Trophoblast cell (in vitro differentiated cells and primary cell): Measurements from ENCODE around the gene EP400.
A peak's percentile ranks its signal among the peaks of the same experiment; 100 is the strongest.
"Not testable (repeated sequence)": the region's sequence is repeated elsewhere in the genome, so short reads cannot be mapped to it uniquely, and the experiment has no call there.

ENCODE experiments used
- DNase-seq, 2 donors: peaks; one replicate each; pipeline ENCODE4 v3.0.0-alpha.2; 2016
- H2AFZ ChIP-seq: 2 replicates; pipeline ENCODE4 v1.6.1; 2013; ENCODE audit warnings: low read length, moderate library complexity, mild to moderate bottlenecking; ENCODE audit not compliant: insufficient read depth, poor library complexity
- H2AK5ac ChIP-seq: 2 replicates; pipeline ENCODE4 v1.6.1; 2013; ENCODE audit warnings: mild to moderate bottlenecking, low read length
- H2BK120ac ChIP-seq: 2 replicates; pipeline ENCODE4 v1.6.1; 2013; ENCODE audit warnings: low read length, mild to moderate bottlenecking, moderate library complexity; ENCODE audit not compliant: insufficient read depth, poor library complexity
- H2BK12ac ChIP-seq: 2 replicates; pipeline ENCODE4 v1.6.1; 2013; ENCODE audit warnings: mild to moderate bottlenecking, low read length, moderate library complexity
- H2BK5ac ChIP-seq: 2 replicates; pipeline ENCODE4 v1.6.1; 2013; ENCODE audit warnings: low read length, low read depth, moderate library complexity, mild to moderate bottlenecking; ENCODE audit not compliant: poor library complexity
- H3K14ac ChIP-seq: 2 replicates; pipeline ENCODE4 v1.6.1; 2013; ENCODE audit warnings: mild to moderate bottlenecking, low read length
- H3K18ac ChIP-seq: 2 replicates; pipeline ENCODE4 v1.6.1; 2013; ENCODE audit warnings: mild to moderate bottlenecking, low read length
- H3K23ac ChIP-seq: 2 replicates; pipeline ENCODE4 v1.6.1; 2013; ENCODE audit warnings: low read length
- H3K27ac ChIP-seq: 2 replicates; pipeline ENCODE4 v1.5.1; 2013; ENCODE audit warnings: low read depth, mild to moderate bottlenecking, inconsistent platforms, low read length, moderate library complexity
- H3K27me3 ChIP-seq: 2 replicates; pipeline ENCODE4 v1.6.1; 2013; ENCODE audit warnings: inconsistent platforms, mild to moderate bottlenecking, low read length, moderate library complexity; ENCODE audit not compliant: insufficient read depth
- H3K36me3 ChIP-seq, 2 experiments: 1 replicate in 1 of 2; 2 replicates in 1 of 2; pipeline ENCODE4 v1.6.1; 2013; ENCODE audit warnings: low read length in 2 of 2, mild to moderate bottlenecking in 2 of 2, moderate library complexity in 1 of 2; ENCODE audit not compliant: insufficient read depth in 2 of 2, control insufficient read depth in 1 of 2
- H3K4ac ChIP-seq: 2 replicates; pipeline ENCODE4 v1.6.1; 2013; ENCODE audit warnings: low read depth, mild to moderate bottlenecking, low read length, moderate library complexity
- H3K4me1 ChIP-seq, 2 experiments: 1 replicate in 1 of 2; 2 replicates in 1 of 2; pipeline ENCODE4 v1.6.1; 2013; ENCODE audit warnings: low read length in 2 of 2, mild to moderate bottlenecking in 2 of 2, moderate library complexity in 1 of 2; ENCODE audit not compliant: insufficient read depth in 2 of 2, control insufficient read depth in 1 of 2
- H3K4me2 ChIP-seq: 2 replicates; pipeline ENCODE4 v1.6.1; 2013; ENCODE audit warnings: inconsistent platforms, mild to moderate bottlenecking, low read length, moderate library complexity
- H3K4me3 ChIP-seq: 2 replicates; pipeline ENCODE4 v1.5.1; 2013; ENCODE audit warnings: mild to moderate bottlenecking, low read depth, low read length, inconsistent platforms
- H3K79me1 ChIP-seq: one replicate; pipeline ENCODE4 v1.6.1; 2013; ENCODE audit warnings: low read length
- H3K79me2 ChIP-seq: 2 replicates; pipeline ENCODE4 v1.6.1; 2013; ENCODE audit warnings: low read length, mild to moderate bottlenecking; ENCODE audit not compliant: control insufficient read depth, insufficient read depth, poor library complexity
- H3K9ac ChIP-seq: 2 replicates; pipeline ENCODE4 v1.6.1; 2013; ENCODE audit warnings: mild to moderate bottlenecking, low read length
- H3K9me3 ChIP-seq: 2 replicates; pipeline ENCODE4 v1.6.1; 2013; ENCODE audit warnings: low read depth, mild to moderate bottlenecking, control low read depth, inconsistent platforms, low read length; ENCODE audit not compliant: insufficient read depth
- H4K12ac ChIP-seq: 2 replicates; pipeline ENCODE4 v1.6.1; 2013; ENCODE audit warnings: low read depth, mild to moderate bottlenecking, low read length, moderate library complexity
- H4K8ac ChIP-seq: 2 replicates; pipeline ENCODE4 v1.6.1; 2013; ENCODE audit warnings: low read depth, mild to moderate bottlenecking, low read length, moderate library complexity
- H4K91ac ChIP-seq: one replicate; pipeline ENCODE4 v1.6.1; 2013; ENCODE audit warnings: low read depth, mild to moderate bottlenecking, low read length, moderate library complexity
- WGBS: extraction: QIAGEN DNeasy Blood & Tissue Kit; methylation state at CpG from one replicate; pipeline ENCODE4 v1.1.7; 2013; ENCODE audit warnings: missing lambda C conversion rate; ENCODE audit not compliant: insufficient read length, insufficient coverage; ENCODE audit errors: extremely low coverage; 5-methylcytosine and 5-hydroxymethylcytosine counted together

Gene EP400

DNA sequence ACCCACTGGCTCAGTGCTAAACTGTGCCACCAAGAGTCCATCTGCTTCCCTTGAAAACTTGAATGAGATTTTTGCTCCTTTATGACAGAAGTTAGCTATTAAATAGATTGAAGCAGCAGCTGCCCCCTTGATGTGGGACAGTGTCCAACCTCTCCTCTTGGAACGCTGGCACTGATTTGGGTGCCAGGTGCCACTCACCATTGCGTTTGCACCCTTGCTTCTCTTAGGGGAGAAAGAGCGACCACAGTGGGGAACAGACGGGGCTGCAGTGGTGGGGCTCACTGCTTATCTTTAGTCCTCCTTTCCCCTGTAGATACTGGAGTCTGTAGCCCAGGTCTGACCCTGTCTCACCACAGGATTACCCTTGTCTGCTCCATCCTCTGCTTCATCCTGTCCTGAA lies 9.4 kb downstream of the EP400 start:
- WGBS, result no CpG with 5 or more reads among the region's 4 CpGs
- peaks cover 2 to 3% of the 10 kb centered on the region in 2 experiments for H3K4me1 ChIP-seq
- H3K79me1 ChIP-seq, result no peaks in the 10 kb centered on the region
- no peaks in the 10 kb centered on the region for H3K9me3 ChIP-seq
- H4K91ac ChIP-seq, result no peak overlapping the region
- no peak for DNase-seq
- H2AFZ ChIP-seq, result no peak overlapping the region
- no peak overlapping the region for H2AK5ac ChIP-seq
- H3K4ac ChIP-seq, result no peak overlapping the region
- H4K8ac ChIP-seq, result no peak overlapping the region
- H4K12ac ChIP-seq, result no peak overlapping the region
- H3K36me3 ChIP-seq, result peaks cover 6% of the 10 kb centered on the region in 2 experiments
- no peak overlapping the region for H3K23ac ChIP-seq
- H3K14ac ChIP-seq, result no peak overlapping the region
- H3K27ac ChIP-seq, result no peak overlapping the region
- H3K27me3 ChIP-seq, result no peaks in the 10 kb centered on the region
- H2BK12ac ChIP-seq, result no peak overlapping the region
- H3K9ac ChIP-seq, result no peak overlapping the region
- H2BK5ac ChIP-seq, result no peak overlapping the region
- H3K4me2 ChIP-seq, result no peak overlapping the region
- peaks cover 2% of the 10 kb centered on the region for H3K79me2 ChIP-seq
- no peak overlapping the region for H2BK120ac ChIP-seq
- no peak overlapping the region for H3K18ac ChIP-seq
- no peak overlapping the region for H3K4me3 ChIP-seq

DNA sequence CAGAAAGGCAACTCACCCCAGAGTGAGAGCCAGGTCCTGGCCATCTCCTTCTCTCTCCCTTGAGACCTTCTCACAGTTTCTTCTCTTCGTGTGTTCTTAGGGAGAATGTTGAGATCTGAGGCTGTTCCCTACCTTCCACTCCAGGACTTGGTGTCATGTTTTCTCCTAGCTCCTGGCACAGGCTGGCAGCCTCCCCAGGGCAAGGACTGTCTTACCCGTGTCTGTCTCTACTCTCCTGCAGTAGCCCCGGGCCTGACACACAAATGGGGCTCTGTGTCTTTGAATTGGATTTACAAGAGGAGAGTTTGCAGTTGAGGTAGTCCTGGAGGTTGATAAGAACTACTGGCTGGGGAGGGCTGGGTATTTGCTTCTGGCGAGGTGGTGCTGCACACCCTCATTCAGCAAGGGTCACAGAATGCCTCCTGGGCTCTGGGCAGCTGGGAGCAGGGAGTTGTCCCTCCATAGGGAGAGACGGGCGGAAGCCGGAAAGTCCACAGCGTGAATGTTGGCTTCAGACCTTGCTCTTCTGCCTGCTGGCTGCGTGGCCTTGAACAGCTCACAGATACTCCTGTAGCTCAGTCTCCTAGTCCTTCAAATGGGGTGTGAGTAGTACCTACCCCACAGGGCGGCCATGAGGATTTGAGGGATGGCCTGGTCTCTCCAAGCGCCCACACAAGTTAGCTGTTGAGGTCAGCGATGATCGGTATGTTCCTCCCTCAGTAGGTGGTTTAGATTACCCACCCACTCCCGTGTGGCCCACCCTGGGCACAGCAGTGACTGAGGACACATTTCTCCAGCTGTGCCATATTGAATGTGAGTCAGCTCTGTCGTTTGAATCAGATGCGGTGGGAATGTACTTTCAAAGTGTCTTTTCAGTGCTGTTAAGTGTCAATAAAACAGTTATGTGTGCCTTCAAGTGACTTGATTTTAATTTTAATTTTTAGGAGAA lies 10.2 kb downstream of the EP400 start:
- H4K12ac ChIP-seq, result no peak overlapping the region
- no peak overlapping the region for H3K4me2 ChIP-seq
- H2BK120ac ChIP-seq, result no peak overlapping the region
- peaks cover 6% of the 10 kb centered on the region in 2 experiments for H3K36me3 ChIP-seq
- no peak overlapping the region for H2AK5ac ChIP-seq
- no peak overlapping the region for H3K27ac ChIP-seq
- H4K91ac ChIP-seq, result no peak overlapping the region
- H3K18ac ChIP-seq, result no peak overlapping the region
- H3K14ac ChIP-seq, result no peak overlapping the region
- no peak overlapping the region for H3K4me3 ChIP-seq
- no peak overlapping the region for H2AFZ ChIP-seq
- peaks cover 2 to 3% of the 10 kb centered on the region in 2 experiments for H3K4me1 ChIP-seq
- no peak overlapping the region for H3K9ac ChIP-seq
- no peak overlapping the region for H2BK12ac ChIP-seq
- H3K23ac ChIP-seq, result no peak overlapping the region
- H2BK5ac ChIP-seq, result no peak overlapping the region
- no CpG with 5 or more reads among the region's 16 CpGs for WGBS
- H3K9me3 ChIP-seq, result no peaks in the 10 kb centered on the region
- H3K27me3 ChIP-seq, result no peaks in the 10 kb centered on the region
- no peaks in the 10 kb centered on the region for H3K79me1 ChIP-seq
- no peak overlapping the region for H4K8ac ChIP-seq
- H3K4ac ChIP-seq, result peak overlapping the region; percentile 40
- peaks cover 2% of the 10 kb centered on the region for H3K79me2 ChIP-seq
- no peak for DNase-seq

DNA sequence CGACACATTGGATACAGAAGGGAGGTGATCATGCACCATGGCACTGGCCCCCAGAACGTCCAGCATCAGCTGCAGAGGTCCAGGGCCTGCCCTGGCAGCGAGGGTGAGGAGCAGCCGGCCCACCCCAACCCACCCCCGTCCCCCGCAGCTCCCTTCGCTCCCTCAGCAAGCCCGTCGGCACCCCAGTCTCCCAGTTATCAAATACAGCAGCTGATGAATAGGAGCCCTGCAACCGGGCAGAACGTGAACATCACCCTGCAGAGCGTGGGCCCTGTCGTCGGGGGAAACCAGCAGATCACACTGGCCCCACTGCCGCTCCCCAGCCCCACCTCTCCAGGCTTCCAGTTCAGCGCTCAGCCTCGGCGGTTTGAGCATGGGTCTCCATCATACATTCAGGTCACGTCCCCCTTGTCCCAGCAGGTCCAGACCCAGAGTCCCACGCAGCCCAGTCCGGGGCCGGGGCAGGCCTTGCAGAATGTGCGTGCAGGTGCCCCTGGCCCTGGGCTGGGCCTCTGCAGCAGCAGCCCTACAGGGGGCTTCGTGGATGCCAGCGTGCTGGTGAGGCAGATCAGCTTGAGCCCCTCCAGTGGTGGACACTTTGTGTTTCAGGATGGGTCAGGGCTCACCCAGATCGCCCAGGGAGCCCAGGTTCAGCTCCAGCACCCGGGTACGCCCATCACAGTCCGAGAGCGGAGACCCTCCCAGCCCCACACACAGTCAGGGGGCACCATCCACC lies 11.0 kb downstream of the EP400 start:
- H3K4me3 ChIP-seq, H3K4me2 ChIP-seq, H3K23ac ChIP-seq, H2BK5ac ChIP-seq, H3K79me2 ChIP-seq, H3K9ac ChIP-seq, H3K4me1 ChIP-seq, H4K91ac ChIP-seq, H2AK5ac ChIP-seq, H3K79me1 ChIP-seq, H2BK120ac ChIP-seq, H3K9me3 ChIP-seq, H3K14ac ChIP-seq, DNase-seq, H4K12ac ChIP-seq, H3K36me3 ChIP-seq, H3K27me3 ChIP-seq, H3K18ac ChIP-seq, H4K8ac ChIP-seq, H3K4ac ChIP-seq, H2BK12ac ChIP-seq, H2AFZ ChIP-seq, H3K27ac ChIP-seq: not testable (repeated sequence)
- WGBS, result no CpG with 5 or more reads among the region's 30 CpGs

DNA sequence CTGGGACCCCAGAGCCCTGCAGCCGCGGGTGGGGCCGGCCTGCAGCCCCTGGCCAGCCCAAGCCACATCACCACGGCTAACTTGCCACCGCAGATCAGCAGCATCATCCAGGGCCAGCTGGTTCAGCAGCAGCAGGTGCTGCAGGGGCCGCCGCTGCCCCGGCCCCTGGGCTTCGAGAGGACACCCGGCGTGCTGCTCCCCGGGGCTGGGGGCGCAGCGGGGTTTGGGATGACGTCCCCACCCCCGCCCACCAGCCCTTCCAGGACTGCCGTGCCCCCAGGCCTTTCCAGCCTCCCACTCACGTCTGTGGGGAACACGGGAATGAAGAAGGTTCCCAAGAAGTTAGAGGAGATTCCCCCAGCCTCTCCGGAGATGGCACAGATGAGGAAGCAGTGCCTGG lies 11.6 kb downstream of the EP400 start:
- DNase-seq, H2AK5ac ChIP-seq, H3K4ac ChIP-seq: not testable (repeated sequence)

More for the DNA sequence above, 11.6 kb downstream of the EP400 start:
- no CpG with 5 or more reads among the region's 20 CpGs for WGBS
- H3K79me2 ChIP-seq, H3K18ac ChIP-seq, H2BK5ac ChIP-seq, H3K27me3 ChIP-seq, H3K9ac ChIP-seq, H2BK120ac ChIP-seq, H3K4me3 ChIP-seq, H2AFZ ChIP-seq, H4K8ac ChIP-seq, H3K27ac ChIP-seq, H2BK12ac ChIP-seq, H4K12ac ChIP-seq, H3K4me1 ChIP-seq, H3K23ac ChIP-seq, H3K79me1 ChIP-seq, H3K4me2 ChIP-seq, H3K36me3 ChIP-seq, H3K9me3 ChIP-seq, H4K91ac ChIP-seq, H3K14ac ChIP-seq: not testable (repeated sequence)
